ENCODE measurements around the gene APP.

Gene APP

DNA sequence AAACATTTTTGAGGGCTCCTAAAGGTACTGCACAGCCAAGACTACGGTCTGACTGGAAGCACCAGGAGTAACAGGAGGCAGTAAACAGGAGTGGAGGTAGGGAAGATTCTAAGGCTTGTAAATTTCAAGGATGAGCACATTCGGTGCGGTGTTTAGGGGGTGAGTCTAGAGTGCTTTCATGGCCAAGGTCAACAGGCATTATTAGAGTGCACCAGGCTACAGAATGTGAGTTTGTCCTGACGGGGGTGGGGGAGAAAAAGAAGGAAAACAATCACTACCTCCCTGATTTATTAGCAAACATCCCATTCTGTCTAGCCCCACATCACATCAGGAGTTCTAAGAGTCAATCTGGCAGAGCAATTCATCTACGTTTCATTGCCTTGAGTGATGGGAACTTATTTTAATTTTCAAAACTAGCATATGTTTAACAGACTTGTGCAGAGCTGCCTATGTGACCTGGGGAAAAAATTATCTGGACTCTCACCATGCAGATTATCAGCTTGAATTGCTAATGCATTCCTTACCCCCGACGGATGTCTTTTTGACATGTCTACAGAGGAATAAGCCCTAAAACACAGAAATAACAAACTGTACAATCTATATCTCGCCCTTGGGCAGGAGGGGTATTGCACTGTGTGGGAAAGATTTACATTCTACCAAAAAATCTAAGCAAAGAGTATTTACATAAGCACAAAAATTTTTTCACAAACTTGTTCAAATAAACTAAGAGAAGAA, 45.0 kb downstream of the APP start:
- DNase-seq, result no peak

DNA sequence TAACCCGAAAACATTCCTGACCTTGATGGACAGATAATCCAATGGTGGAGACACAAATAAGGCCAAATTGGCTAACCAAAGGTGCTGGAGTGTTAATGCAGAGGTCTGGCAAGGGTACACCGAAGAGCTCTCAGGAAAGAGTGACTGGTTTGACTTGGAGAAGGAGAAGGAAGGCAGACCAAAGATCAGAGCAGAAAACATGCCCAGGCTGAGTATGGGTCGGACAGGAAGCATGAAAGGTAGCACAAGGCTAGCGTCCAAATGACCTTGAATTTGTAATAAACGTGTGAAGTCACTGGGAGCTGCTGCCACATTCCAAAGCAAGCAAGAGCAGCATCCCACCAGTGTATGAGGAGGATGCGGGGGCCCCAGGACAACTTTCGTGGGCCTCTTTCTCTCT, 45.7 kb downstream of the APP start:
- no peak for DNase-seq

DNA sequence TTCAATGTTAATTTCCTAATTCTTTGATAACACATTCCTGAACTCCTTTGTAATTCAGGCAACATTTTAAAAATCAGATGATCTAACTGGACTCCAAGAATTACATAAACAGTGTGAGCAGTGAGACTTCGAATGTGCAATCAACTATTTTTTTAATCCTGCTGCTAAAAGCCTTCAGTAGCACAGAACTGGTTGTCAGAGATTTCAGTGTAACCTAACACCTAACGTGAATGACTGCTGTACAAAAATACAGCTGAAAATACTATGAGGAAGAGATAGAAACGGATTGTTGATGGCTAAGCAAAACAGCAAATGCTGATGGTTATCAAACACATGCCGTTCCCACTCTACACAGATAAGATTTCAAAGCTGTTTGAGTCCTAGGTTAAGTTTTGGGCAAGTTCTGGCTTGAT, 46.1 kb downstream of the APP start:
- DNase-seq, result no peak

DNA sequence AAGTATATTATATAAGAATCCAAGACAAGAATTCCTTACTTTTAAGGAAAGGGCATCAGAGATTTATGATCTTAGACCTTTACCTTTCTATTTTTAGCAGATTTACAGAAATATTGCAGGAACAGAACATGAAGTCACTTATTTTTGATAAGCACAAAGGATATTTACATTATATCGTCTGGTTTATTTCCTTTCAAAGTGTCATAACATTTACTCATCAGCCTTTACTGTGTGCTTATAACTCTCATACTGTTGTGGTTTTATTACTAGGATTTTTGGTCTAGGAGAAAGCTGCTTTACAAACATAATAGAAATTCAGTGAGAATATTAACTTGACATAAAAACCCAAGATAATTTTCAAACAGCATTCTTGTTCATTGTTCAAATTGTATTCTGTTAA, 47.6 kb downstream of the APP start:
- DNase-seq, result no peak

DNA sequence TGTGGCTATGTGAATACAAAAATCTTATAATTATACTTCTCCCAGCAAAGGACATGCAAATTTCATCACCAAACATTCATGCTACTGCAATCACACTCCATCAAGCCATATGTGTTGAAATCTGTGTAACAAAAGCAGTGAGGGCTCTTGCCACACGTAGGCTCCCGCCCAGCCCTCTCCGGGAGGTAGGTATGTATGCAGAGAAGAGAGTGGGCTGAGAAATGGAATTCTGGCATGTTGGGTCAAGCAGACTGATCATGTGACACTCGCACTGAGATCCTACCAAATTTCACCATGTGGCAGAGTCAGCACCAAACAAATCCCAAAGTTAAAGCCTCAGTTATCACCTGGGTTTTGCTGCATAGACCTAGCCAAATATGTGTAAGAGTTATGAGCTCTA, 49.7 kb downstream of the APP start:
- DNase-seq, result no peak

DNA sequence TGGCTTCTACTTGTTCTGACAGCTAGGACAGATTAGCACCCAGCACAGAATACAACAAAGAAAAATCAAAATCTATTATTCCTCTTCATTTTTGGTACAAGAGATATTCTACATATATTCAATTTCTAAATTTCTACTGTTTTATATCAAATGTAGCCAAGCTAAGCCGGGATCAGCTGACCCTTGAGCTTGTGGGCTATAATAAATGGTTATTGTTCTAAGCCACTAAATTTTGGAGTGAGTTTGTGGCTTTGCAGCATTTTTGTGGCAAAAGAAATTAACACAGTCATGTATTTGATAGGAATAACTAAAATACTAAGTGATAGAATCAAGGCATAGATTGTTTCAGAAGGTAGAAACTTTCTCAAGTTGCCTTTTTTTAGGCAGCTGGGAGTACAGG, 50.7 kb downstream of the APP start:
- DNase-seq, result no peak

DNA sequence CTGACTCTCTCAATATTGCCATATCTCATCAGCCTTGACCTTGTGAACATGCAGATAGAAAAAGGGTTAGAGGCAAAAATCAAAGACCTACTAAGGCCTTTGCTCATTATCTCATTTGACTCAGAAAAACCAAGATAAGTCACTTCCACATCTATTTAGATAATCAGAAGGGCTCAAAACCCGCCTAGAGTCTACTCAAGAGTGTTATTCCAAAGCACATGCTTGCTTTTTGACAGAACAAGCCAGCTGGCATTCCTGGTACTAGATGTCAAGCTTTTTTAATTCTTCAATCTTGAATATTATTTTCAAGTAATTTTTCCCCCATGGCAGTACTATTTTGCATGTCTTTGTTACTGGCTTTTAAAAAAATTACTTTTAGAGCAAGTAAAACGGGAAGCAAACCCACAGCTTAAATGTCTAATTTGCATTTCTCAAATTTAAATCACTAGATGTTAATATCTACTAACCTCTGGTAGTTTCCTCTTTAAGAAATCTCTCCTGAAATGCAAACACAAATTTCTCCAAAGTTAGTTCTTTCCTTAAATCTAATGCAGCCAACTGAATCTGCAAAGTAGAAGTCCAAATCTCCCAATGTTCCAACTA, 51.5 kb downstream of the APP start:
- no peak for DNase-seq

DNA sequence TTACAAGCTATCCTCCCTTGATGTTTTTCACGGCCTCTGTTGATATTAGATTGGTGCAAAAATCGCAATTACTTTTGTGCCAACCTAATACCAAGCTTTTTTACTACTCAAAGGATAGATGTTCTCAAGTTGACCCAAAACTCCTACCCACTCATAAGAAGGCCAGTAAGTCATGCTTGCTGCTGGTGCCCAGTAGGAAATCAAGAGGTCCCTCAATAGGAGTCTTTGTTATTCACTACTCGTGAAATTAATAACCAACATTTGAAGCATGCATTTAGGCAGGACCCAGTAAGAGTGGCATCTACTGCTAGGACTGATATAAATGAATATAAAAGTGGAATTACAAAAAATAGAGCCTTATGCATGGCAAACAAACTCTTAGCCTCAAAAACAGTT, 52.6 kb downstream of the APP start:
- no peak for DNase-seq

DNA sequence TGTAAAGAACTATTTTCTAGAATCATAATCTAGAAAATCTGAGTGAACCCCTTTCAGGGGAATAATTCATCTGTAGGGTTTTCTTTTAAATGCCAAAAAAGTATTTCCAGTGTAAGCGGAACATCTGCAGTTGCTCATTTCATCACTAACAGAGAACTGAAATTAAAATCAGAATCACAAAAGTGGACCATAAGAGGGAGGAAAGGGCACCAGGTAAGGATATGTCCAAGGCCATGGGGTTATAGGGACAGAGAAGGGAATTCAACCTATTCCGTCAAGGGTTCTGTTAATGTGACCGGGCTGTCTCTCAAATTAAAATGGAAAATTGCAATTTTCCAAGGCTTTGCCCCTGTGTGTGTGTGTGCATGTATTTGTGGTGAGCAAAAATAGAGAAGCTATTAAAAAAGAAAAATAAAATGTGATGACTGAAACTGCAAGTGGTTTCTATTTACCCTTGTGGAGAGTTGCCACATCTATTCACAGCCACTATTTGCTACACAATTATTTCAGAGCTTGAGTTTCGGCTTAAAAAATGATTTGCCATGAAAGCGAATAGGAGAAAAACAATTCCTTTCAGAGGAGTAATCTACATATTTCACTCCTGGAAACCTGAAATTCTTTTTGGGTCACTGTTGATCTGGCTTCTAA, 53.1 kb downstream of the APP start:
- no peak for DNase-seq

DNA sequence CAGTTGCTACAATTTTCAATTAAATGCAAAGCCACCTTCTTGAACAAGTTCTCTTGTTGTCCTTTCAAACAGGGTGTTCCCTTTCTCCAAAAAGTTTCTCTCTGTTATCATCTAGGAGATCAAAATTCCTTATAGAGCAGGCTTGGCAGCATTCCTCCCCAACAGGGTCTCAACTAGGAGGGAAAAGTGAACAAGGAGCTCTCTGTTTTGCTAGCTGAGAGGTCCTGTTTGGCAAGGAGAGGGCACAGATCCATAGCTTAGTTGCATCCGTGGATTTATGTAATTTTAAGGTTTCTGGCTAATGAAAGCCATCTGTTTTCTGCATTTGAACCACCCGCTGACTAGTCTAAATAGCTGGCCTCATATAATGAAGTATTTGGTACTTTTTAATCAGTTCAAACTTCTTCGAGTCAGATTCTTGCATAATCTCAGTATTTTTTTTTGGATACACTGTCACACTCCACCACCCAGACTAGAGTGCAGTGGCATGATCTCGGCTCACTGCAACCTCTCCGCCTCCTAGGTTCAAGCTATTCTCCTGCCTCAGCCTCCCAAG, 54.0 kb downstream of the APP start:
- DNase-seq, result no peak

DNA sequence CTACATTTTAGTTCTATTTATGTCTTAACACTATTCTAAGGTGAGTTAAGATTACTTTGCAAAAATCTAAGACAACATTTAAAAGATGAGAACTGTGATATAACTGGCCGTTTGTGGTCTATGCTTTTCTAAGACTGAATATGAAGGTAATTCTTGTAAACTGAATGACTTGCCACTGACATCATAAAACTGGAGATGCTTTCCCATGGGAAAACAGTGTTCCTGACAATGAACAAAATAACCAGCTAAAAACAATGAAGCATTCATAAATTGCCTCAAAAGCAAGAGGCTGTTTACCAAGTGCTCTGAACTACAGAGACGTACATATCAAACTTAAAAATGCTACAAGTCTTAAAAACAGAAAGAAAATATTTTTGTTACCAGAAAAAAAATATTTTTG, 54.7 kb downstream of the APP start:
- no peak for DNase-seq

DNA sequence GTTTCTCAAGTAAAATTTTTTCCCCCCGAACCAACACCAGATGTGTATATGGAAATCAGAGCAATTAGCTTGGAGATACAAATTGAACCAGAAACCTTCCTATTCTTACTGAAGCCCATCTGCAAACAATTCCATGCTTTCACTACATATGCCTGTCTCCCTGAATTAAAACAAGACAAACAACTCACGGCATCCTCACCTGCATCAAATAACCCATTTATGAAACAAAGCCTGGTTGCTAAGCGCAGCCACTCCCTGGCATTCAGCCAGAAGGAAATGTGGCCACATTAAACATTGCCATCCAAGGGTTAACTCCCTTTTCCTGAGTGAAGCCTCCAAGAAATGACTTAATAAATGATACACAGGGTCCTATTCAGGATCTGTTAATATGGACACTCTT, 55.3 kb downstream of the APP start:
- no peak for DNase-seq

DNA sequence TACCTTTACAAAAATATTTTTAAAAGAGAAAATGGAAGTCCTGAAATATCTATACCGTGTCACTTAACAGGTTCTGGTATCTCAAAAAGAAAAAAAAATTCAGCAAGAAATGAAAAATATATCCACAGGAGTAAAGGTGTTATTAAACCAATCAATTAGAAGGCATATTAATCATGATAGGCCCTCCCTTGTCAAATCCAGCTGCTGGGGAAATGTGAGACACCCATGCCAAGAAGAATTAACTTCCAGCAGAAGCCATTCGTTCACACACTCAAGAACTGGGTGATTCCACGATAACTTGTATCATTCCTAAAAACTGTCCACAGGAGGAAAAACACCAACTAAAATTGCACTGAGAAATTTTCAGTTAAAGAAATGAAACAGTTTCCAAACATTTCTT, 57.6 kb downstream of the APP start:
- DNase-seq, result no peak

DNA sequence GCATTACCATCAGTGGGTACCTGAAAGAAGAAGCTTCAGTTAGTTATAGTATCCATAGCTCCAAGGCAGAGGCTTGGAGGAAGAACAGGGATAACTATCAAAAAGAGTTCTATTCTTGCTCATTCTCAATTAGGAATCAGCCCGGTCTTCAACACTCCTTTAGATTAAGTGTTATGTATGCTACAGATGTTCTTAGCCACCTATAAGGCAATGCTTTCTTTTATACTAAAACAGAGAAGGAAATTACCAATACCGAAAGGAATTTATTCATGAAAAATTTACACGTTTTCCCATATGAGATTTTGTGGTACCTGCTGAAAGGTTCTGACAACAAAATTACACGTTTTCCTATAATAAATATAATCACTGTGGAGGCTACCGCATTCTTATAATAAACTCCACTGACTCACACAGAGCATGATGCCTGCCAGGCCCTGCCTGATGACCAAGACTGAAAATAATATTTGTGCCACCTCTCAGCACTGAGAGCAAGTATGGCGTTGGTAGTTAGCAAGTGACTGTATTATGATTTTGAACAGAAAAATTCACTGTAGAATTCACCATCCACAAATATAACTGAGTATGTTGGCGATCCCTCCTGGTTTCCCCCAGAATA, 58.3 kb downstream of the APP start:
- no peak for DNase-seq

DNA sequence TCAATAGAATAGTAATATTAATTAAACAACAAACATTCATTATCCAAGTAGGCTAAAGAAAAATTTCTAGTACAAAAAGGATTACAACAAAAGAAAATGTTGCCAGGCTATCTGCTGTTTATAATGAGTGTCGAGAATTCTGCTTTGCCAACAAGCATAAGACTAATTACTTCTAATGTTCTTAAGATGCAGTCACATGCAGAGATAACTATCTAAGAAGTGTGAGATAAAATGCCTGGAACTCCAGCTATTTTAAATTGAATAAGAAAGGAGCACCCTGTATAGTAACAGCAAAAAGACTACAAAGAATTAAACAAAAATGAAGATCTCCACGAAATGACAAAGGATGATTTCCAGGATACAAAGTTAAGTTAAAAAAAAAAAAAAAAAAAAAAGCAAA, 59.9 kb downstream of the APP start:
- no peak for DNase-seq

DNA sequence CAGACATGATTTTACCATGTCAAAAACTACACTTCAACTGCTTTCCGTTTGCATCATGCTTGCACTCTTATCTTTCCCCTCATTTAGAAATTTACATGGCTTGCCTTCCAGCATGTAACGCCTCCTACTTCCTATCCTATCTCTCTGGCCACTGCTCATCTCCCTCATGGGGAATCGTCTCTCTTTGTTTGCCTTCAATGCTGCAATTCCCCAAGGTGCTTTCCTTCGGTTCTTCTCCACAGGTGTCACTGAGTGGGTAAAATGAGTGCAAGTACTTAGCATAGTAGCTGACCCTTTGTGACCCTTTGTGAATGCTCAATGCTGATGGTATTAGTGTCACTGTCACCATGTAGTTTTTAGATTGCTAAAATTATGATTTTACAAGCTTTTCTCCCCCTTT, 63.1 kb downstream of the APP start:
- DNase-seq, result no peak

DNA sequence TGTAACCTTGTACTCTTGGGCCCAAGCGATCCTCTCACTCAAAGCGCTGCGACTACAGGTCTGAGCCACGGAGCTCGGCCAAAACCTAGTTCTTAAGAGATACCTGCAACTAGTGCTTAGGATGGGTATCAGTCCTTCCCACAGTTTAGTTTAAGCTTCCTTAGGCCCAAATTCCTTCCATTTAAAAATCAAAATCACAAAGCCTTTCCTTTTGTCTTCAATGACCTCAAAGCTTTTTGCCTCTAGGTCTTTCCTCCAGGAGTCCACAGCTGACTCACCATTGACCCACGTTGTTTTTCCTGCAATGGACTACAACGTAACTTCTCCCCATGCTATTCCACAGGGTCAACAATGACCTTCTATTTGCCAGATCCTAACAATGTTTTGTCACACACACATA, 64.0 kb downstream of the APP start:
- DNase-seq, result no peak

DNA sequence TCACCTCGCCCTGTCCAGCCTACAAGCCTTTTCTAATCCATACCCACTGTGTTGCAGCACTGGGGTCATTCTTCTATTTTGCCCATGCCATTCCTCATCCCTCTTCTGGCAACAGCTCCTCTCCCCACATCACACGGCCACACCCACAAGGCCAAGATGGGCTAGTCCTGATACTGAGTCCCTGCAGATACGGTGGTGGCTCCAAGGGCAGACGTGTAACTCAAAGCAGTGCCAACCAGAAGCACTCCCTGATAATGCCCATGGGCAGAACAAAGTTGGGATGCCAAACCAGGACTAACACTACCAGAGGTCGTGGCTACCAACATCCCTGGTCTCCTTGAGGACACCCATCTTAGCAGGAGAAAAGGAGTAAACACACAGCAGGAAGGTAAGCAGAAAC, 64.8 kb downstream of the APP start:
- DNase-seq, result no peak

DNA sequence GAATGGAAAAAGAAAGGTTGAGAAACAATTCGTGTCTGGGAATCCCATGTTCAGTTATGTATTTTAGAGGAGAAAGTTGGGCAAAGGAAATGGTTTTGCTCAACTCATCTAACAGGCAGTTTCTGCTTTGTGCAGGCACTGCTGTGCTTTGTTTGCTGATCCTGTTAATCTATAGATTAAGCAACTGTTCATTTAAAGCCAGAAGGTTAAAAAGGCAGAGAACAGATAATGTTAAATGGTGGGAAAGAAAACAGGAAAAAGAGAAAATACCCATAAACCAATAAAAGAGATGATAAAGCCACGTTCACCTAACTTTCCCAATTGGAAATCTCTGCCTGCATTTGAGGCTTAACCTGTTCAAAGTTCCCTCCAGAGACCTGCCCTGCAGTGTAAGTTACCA, 70.0 kb downstream of the APP start:
- DNase-seq, result no peak

DNA sequence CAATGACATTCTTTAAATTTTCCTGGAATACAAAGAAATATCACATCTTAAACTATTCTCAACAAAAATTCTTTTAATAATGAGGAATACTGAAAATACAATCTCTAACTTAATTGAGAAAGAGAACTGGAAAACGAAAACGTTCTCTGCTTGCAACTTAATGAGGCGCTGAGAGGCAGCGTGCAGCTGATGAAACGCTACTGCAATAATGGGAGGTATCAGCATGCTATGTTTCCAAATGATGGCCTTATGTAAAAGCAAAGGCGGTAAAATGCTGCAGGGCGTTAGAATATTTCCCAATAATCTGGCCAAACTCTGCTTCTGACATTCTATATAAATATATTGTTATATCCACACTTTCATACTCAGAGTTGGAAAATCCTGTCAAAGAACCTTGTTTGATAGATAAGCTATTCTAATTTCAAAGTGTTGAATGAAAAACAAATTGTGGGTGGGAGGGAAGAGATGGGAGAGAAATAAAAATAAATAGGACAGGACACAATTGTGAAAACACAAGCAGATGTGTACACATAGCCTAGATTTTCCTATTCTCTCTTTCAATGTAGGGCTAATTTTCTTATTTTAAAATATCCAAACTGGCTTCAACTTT, 70.9 kb downstream of the APP start:
- no peak for DNase-seq

DNA sequence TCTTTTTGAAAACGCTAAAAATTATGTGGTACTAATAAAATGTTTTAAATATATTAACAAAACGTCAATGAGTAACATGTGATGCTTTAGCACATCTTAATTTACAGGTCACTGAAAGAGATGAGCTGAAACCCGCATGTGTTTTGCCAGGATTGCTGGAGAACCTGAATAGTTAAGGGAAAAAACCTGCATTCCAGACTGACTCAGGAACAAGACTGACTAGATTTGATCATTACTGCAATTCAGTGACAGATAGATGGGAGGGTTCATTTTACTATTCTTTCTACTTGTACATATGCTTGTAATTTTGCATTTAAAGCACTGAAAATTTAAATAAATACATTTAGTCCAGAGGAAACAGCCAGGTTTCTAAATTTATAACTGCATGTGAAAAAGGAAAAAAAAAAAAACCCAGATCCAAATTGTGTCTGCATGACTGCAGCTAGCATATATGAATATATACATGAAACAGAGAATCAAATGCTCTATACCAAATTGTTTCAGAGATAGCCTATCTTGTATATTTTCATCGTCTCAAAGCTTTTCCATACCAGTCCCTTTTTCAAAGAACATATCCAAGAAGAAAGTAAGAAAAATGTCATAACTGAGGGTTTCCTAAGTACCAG, 71.7 kb downstream of the APP start:
- DNase-seq, result no peak

DNA sequence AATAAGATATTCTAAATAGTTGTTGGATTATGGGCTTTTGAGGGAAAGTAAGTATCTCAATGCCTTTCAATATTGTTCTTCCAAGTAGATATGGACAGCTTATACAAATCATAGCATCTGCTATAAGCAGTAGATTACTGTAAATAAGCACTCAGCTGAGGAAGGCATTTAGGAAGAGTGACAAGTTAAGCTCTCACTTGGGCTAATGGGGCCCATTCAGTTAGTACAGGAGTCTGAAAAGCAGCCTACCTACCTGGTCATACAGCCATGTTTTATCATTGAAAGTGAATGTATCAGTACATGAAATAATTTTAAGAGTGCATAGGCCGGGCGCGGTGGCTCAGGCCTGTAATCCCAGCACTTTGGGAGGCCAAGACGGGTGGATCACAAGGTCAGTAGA, 73.1 kb downstream of the APP start:
- DNase-seq, result no peak
